ENCODE results near the gene RAD1. TPM values are rescaled to one million over a fixed set of nuclear protein-coding genes. Genes with fewer than 3 reads are reported as not detected.

RAD1 gene
- total RNA-seq (40.7 TPM), polyA plus RNA-seq (20.0 TPM)

- Histone ChIP-seq H3K4me3 (ENCODE audit: low read depth, low read length) (peak within 1 kb of the TSS; percentile 90), H3K36me3 (ENCODE audit: insufficient read depth) (peaks cover 4% of the 10 kb centered on the region), H3K27ac (ENCODE audit: low read depth) (peak within 1 kb of the TSS; percentile 79), H3K4me1 (ENCODE audit: insufficient read depth) (no peaks in the 10 kb centered on the region)
- WGBS, result under 1% methylated on average over 67 of the region's 67 CpGs
- DNase-seq (ENCODE audit: extremely low spot score), result peak; percentile 92
These were observed at the start of gene RAD1, which contains the start of gene BRIX1 for GRCh38 chr5:34915139-34915855. Gene RAD1, minus strand, starts transcription at chr5:34915504. Its CDS starts 612 bp downstream, at chr5:34914892. Gene BRIX1, plus strand, starts transcription at chr5:34915711. Its CDS starts 28 bp downstream, at chr5:34915739.

GRCh38 chr5:34959323-34959722 is 44.0 kb upstream of the RAD1 start:
- DNase-seq (ENCODE audit: extremely low spot score), result no peak
- Histone ChIP-seq H3K27ac (ENCODE audit: low read depth) (no peak overlapping the region), H3K4me3 (ENCODE audit: low read depth, low read length) (no peak overlapping the region), H3K36me3 (ENCODE audit: insufficient read depth) (peaks cover 2% of the 10 kb centered on the region), H3K4me1 (ENCODE audit: insufficient read depth) (peaks cover 1% of the 10 kb centered on the region)
- 90% methylated on average over 1 of the region's 1 CpG for WGBS

GRCh38 chr5:34957857-34958690 is 42.8 kb upstream of the RAD1 start:
- Histone ChIP-seq H3K4me1 (ENCODE audit: insufficient read depth) (peaks cover 1% of the 10 kb centered on the region), H3K4me3 (ENCODE audit: low read depth, low read length) (no peak overlapping the region), H3K27ac (ENCODE audit: low read depth) (no peak overlapping the region), H3K36me3 (ENCODE audit: insufficient read depth) (peaks cover 2% of the 10 kb centered on the region)
- 48% methylated on average over 5 of the region's 5 CpGs for WGBS
- no peak for DNase-seq (ENCODE audit: extremely low spot score)

- H3K27ac ChIP-seq (ENCODE audit: low read depth), result no peak overlapping the region
- no peak overlapping the region for H3K4me3 ChIP-seq (ENCODE audit: low read depth, low read length)
- DNase-seq (ENCODE audit: extremely low spot score), result no peak
- 91% methylated on average over 1 of the region's 1 CpG for WGBS
- H3K36me3 ChIP-seq (ENCODE audit: insufficient read depth), result peaks cover 2% of the 10 kb centered on the region
- H3K4me1 ChIP-seq (ENCODE audit: insufficient read depth), result peaks cover 1% of the 10 kb centered on the region
These were observed 42.0 kb upstream of the RAD1 start for GRCh38 chr5:34957321-34957720.

GRCh38 chr5:34944460-34945047 is 29.2 kb upstream of the RAD1 start:
- DNase-seq (ENCODE audit: extremely low spot score), result no peak
- 89% methylated on average over 11 of the region's 11 CpGs for WGBS
- H3K4me3 ChIP-seq (ENCODE audit: low read depth, low read length), result no peak overlapping the region
- no peak overlapping the region for H3K27ac ChIP-seq (ENCODE audit: low read depth)
- peaks cover 2% of the 10 kb centered on the region for H3K36me3 ChIP-seq (ENCODE audit: insufficient read depth)
- no peaks in the 10 kb centered on the region for H3K4me1 ChIP-seq (ENCODE audit: insufficient read depth)

GRCh38 chr5:34944044-34944443 is 28.7 kb upstream of the RAD1 start:
- WGBS, result 98% methylated on average over 2 of the region's 2 CpGs
- peaks cover 2% of the 10 kb centered on the region for H3K36me3 ChIP-seq (ENCODE audit: insufficient read depth)
- no peak overlapping the region for H3K27ac ChIP-seq (ENCODE audit: low read depth)
- no peak overlapping the region for H3K4me3 ChIP-seq (ENCODE audit: low read depth, low read length)
- H3K4me1 ChIP-seq (ENCODE audit: insufficient read depth), result no peaks in the 10 kb centered on the region
- DNase-seq (ENCODE audit: extremely low spot score), result no peak

- H3K4me3 ChIP-seq (ENCODE audit: low read depth, low read length), result no peak overlapping the region
- H3K36me3 ChIP-seq (ENCODE audit: insufficient read depth), result peaks cover 6% of the 10 kb centered on the region
These were observed 26.6 kb upstream of the RAD1 start for GRCh38 chr5:34941936-34942335.

GRCh38 chr5:34932947-34933346 is 17.6 kb upstream of the RAD1 start:
- Histone ChIP-seq H3K27ac (ENCODE audit: low read depth) (no peak overlapping the region), H3K4me1 (ENCODE audit: insufficient read depth) (peaks cover 5% of the 10 kb centered on the region), H3K4me3 (ENCODE audit: low read depth, low read length) (no peak overlapping the region), H3K36me3 (ENCODE audit: insufficient read depth) (peaks cover 7% of the 10 kb centered on the region)
- WGBS, result 94% methylated on average over 2 of the region's 2 CpGs
- no peak for DNase-seq (ENCODE audit: extremely low spot score)

More at GRCh38 chr5:34941936-34942335, 26.6 kb upstream of the RAD1 start:
- no peak overlapping the region for H3K27ac ChIP-seq (ENCODE audit: low read depth)
- 90% methylated on average over 3 of the region's 3 CpGs for WGBS
- no peaks in the 10 kb centered on the region for H3K4me1 ChIP-seq (ENCODE audit: insufficient read depth)
- no peak for DNase-seq (ENCODE audit: extremely low spot score)

GRCh38 chr5:34930870-34931269 is 15.6 kb upstream of the RAD1 start:
- Histone ChIP-seq H3K4me3 (ENCODE audit: low read depth, low read length) (peak overlapping the region; percentile 75), H3K36me3 (ENCODE audit: insufficient read depth) (peaks cover 4% of the 10 kb centered on the region), H3K4me1 (ENCODE audit: insufficient read depth) (peaks cover 5% of the 10 kb centered on the region), H3K27ac (ENCODE audit: low read depth) (no peak overlapping the region)
- no peak for DNase-seq (ENCODE audit: extremely low spot score)
- 66% methylated on average over 4 of the region's 4 CpGs for WGBS

- 0% methylated on average over 3 of the region's 3 CpGs for WGBS
- peak overlapping the region; percentile 75 for H3K4me3 ChIP-seq (ENCODE audit: low read depth, low read length)
- no peak overlapping the region for H3K27ac ChIP-seq (ENCODE audit: low read depth)
These were observed 15.1 kb upstream of the RAD1 start for GRCh38 chr5:34930462-34930844.

GRCh38 chr5:34929720-34930461 is 14.6 kb upstream of the RAD1 start:
- Histone ChIP-seq H3K4me1 (ENCODE audit: insufficient read depth) (peaks cover 3% of the 10 kb centered on the region), H3K36me3 (ENCODE audit: insufficient read depth) (peaks cover 4% of the 10 kb centered on the region), H3K4me3 (ENCODE audit: low read depth, low read length) (peak overlapping the region; percentile 75), H3K27ac (ENCODE audit: low read depth) (peak overlapping the region; percentile 96)
- under 1% methylated on average over 70 of the region's 70 CpGs for WGBS
- DNase-seq (ENCODE audit: extremely low spot score), result no peak

More at GRCh38 chr5:34930462-34930844, 15.1 kb upstream of the RAD1 start:
- H3K4me1 ChIP-seq (ENCODE audit: insufficient read depth), result peaks cover 5% of the 10 kb centered on the region
- no peak for DNase-seq (ENCODE audit: extremely low spot score)
- peaks cover 4% of the 10 kb centered on the region for H3K36me3 ChIP-seq (ENCODE audit: insufficient read depth)

GRCh38 chr5:34929134-34929719 is 13.9 kb upstream of the RAD1 start, which contains the start of gene DNAJC21:
Gene DNAJC21, plus strand, starts transcription at chr5:34929559. Its CDS starts 261 bp downstream, at chr5:34929820.
- peak within 1 kb of the TSS; percentile 96 for H3K27ac ChIP-seq (ENCODE audit: low read depth)
- H3K4me3 ChIP-seq (ENCODE audit: low read depth, low read length), result peak within 1 kb of the TSS; percentile 75
- DNase-seq (ENCODE audit: extremely low spot score), result peak; percentile 92
- peaks cover 3% of the 10 kb centered on the region for H3K36me3 ChIP-seq (ENCODE audit: insufficient read depth)
- peaks cover 3% of the 10 kb centered on the region for H3K4me1 ChIP-seq (ENCODE audit: insufficient read depth)
- under 1% methylated on average over 63 of the region's 63 CpGs for WGBS
